Measurements from ENCODE around the gene SLC6A15. TPM values are rescaled to one million over a fixed set of nuclear protein-coding genes. Genes with fewer than 3 reads are reported as not detected.

SLC6A15 gene
- polyA plus RNA-seq, 1 of the 3 experiments (the other 2 are of a cell fraction), result 0.76 TPM

DNA sequence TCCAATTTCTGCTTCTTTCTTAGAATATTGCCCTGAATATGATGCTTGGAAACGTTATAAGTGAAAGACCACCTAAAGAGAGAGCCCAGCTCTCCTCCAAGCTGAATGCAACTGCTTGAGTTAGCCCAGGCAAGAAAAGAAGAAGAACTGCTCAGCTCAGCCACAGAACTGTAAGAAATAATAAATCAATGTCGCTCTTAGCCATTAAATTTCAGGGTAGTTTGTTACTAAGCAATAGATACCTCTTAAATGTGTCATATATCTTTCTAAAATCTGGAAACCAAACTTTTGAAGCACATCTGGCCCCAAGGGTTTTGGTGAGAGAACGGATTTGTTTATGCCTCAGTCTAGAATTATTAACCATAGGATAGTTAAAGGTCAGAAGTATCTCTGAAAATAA, 50.4 kb downstream of the SLC6A15 start:
- Histone ChIP-seq H3K79me2 (ENCODE audit: insufficient read depth) (no peaks in the 10 kb centered on the region), H4K20me1 (ENCODE audit: insufficient read depth) (no peaks in the 10 kb centered on the region), H3K27me3 (ENCODE audit: insufficient read depth) (no peaks in the 10 kb centered on the region), H3F3A (replicated peaks; ENCODE audit: insufficient read depth) (no peaks in the 10 kb centered on the region), H2AFZ (ENCODE audit: low read depth) (no peak overlapping the region), H3K4me1 (ENCODE audit: control insufficient read depth in 1 of 2, insufficient read depth in 2 of 2, low read depth in 1 of 2, low read length in 1 of 2) (peaks cover 0 to 3% of the 10 kb centered on the region in 2 experiments; a peak in 2 of 4 replicates), H3K9ac (no peak overlapping the region), H3K4me3 (ENCODE audit: low read depth in 2 of 2, low read length in 1 of 2) (no peak overlapping the region), H3K9me2 (no peaks in the 10 kb centered on the region), H3K27ac (ENCODE audit: low read depth in 2 of 2, low read length in 1 of 2) (no peak overlapping the region), H3K4me2 (no peak overlapping the region), H3K9me3 (no peaks in the 10 kb centered on the region), H3K36me3 (replicated peaks in 1 of 2; ENCODE audit: control insufficient read depth in 1 of 2, insufficient read depth in 2 of 2, low read length in 1 of 2) (no peaks in the 10 kb centered on the region)
- WGBS (ENCODE audit: low lambda C conversion rate), result 59% methylated on average over 3 of the region's 3 CpGs
- no peak for DNase-seq
- TF ChIP-seq EZH2phosphoT487 (IDR thresholded peaks at IDR 0.05; ENCODE audit: borderline replicate concordance, low read depth) (no peak), TAF1 (IDR thresholded peaks at IDR 0.05; ENCODE audit: borderline replicate concordance, low read depth, low read length) (no peak), SMC3 (IDR thresholded peaks at IDR 0.05; ENCODE audit: low read depth, low read length) (no peak), MXI1 (IDR thresholded peaks at IDR 0.05; ENCODE audit: low read depth, low read length) (no peak), NRF1 (IDR thresholded peaks at IDR 0.05; ENCODE audit: low read depth, low read length) (no peak), GATA2 (CRISPR knock-in tag; IDR thresholded peaks at IDR 0.05) (no peak), REST (IDR thresholded peaks at IDR 0.05; ENCODE audit: low read depth, low read length) (no peak), TCF12 (IDR thresholded peaks at IDR 0.05) (no peak), FOXJ3 (CRISPR knock-in tag; IDR thresholded peaks at IDR 0.05) (no peak), USF1 (IDR thresholded peaks at IDR 0.05; ENCODE audit: borderline replicate concordance, low read depth) (no peak), NFIC (IDR thresholded peaks at IDR 0.05; ENCODE audit: borderline replicate concordance) (no peak), FOSL2 (IDR thresholded peaks at IDR 0.05; ENCODE audit: borderline replicate concordance, low read depth) (no peak), RXRA (IDR thresholded peaks at IDR 0.05; ENCODE audit: borderline replicate concordance, low read depth) (no peak), MEF2A (IDR thresholded peaks at IDR 0.05; ENCODE audit: borderline replicate concordance, low read depth) (no peak), TEAD4 (IDR thresholded peaks at IDR 0.05; ENCODE audit: borderline replicate concordance, insufficient read depth) (no peak), EP300 (IDR thresholded peaks at IDR 0.05; ENCODE audit: borderline replicate concordance in 1 of 2, low read depth in 1 of 2, low read length in 1 of 2) (no peak), CHD2 (IDR thresholded peaks at IDR 0.05; ENCODE audit: low read length, partially characterized antibody) (no peak)
- TF ChIP-seq, protein P1, sequence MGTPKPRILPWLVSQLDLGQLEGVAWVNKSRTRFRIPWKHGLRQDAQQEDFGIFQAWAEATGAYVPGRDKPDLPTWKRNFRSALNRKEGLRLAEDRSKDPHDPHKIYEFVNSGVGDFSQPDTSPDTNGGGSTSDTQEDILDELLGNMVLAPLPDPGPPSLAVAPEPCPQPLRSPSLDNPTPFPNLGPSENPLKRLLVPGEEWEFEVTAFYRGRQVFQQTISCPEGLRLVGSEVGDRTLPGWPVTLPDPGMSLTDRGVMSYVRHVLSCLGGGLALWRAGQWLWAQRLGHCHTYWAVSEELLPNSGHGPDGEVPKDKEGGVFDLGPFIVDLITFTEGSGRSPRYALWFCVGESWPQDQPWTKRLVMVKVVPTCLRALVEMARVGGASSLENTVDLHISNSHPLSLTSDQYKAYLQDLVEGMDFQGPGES (IDR thresholded peaks at IDR 0.05; ENCODE audit: low read depth, low read length), result no peak
- ChIA-PET POLR2A (no interaction called here), CTCF (interaction anchor here (1.4 to 2.2 kb wide), 2 partner anchors 12 to 167 kb away, joined by 5 to 9 read pairs; no protein-coding TSS in a partner anchor)
